IMR-90 (cell line): ENCODE measurements around the gene SNX27. TPM values are rescaled to one million over a fixed set of nuclear protein-coding genes. Genes with fewer than 3 reads are reported as not detected.

ENCODE experiments used
- ATAC-seq: fragments of 200-7000 bp; cut with Tn5 transposase; 2 replicates; pipeline ENCODE4 v1.9.1; 2020; ENCODE audit warnings: low read depth, mild to moderate bottlenecking, moderate library complexity
- BruUV-seq: library from RNA; stranded (reverse); fragments of 400-500 nt; replicated peaks from 2 replicates; lab custom pipeline; 2021; lab: Mats Ljungman, UMichigan
- CTCF ChIA-PET: fragments of 300-600 bp; formaldehyde crosslinking; extraction: SDS; loops from one replicate; lab custom pipeline; 2021; ENCODE audit warnings: antibody characterized with exemption; lab: Yijun Ruan, JAX
- POLR2A ChIA-PET: fragments of 300-600 bp; sonication (Branson Sonifier 250); formaldehyde crosslinking; loops from one replicate; lab custom pipeline; 2022; ENCODE audit warnings: antibody characterized with exemption; ENCODE audit not compliant: unreplicated experiment; lab: Charles Lee
- DNase-seq: peaks from one replicate; pipeline ENCODE4 v3.0.0; 2013
- H2AFZ ChIP-seq: replicated peaks from 2 replicates; pipeline ENCODE3; 2013; ENCODE audit warnings: low read length, mild to moderate bottlenecking; ENCODE audit not compliant: poor library complexity
- H2AK5ac ChIP-seq: 2 replicates; pipeline ENCODE4 v1.6.1; 2013; ENCODE audit warnings: low read depth, low read length, inconsistent platforms
- H2AK9ac ChIP-seq: replicated peaks from 2 replicates; pipeline ENCODE3; 2013; ENCODE audit warnings: mild to moderate bottlenecking, low read depth, low read length, moderate library complexity; ENCODE audit not compliant: poor library complexity
- H2BK120ac ChIP-seq: 2 replicates; pipeline ENCODE4 v1.6.1; 2013; ENCODE audit warnings: low read depth, low read length, inconsistent platforms
- H2BK15ac ChIP-seq: 3 replicates; pipeline ENCODE4 v1.6.1; 2013; ENCODE audit warnings: low read depth, low read length, inconsistent platforms
- H2BK20ac ChIP-seq: 2 replicates; pipeline ENCODE4 v1.6.1; 2013; ENCODE audit warnings: low read depth, mild to moderate bottlenecking, inconsistent platforms, low read length, moderate library complexity
- H2BK5ac ChIP-seq: 2 replicates; pipeline ENCODE4 v1.6.1; 2013; ENCODE audit warnings: mild to moderate bottlenecking, low read depth, low read length, inconsistent platforms; ENCODE audit not compliant: poor library complexity, severe bottlenecking
- H3K14ac ChIP-seq: replicated peaks from 2 replicates; pipeline ENCODE4 v1.6.1; 2013; ENCODE audit warnings: low read depth, low read length, inconsistent platforms
- H3K18ac ChIP-seq: 2 replicates; pipeline ENCODE4 v1.6.1; 2013; ENCODE audit warnings: low read depth, low read length, control low read depth
- H3K23ac ChIP-seq: 2 replicates; pipeline ENCODE4 v1.6.1; 2013; ENCODE audit warnings: low read depth, low read length, inconsistent platforms
- H3K27ac ChIP-seq: 2 replicates; pipeline ENCODE4 v1.5.1; 2013; ENCODE audit warnings: mild to moderate bottlenecking, control low read depth, low read length; ENCODE audit not compliant: insufficient read depth
- H3K27me3 ChIP-seq: 2 replicates; pipeline ENCODE4 v1.6.1; 2013; ENCODE audit warnings: low read length; ENCODE audit not compliant: control insufficient read depth, insufficient read depth
- H3K36me3 ChIP-seq: 2 replicates; pipeline ENCODE4 v1.6.1; 2013; ENCODE audit warnings: low read length, mixed read lengths; ENCODE audit not compliant: control insufficient read depth, insufficient read depth
- H3K4ac ChIP-seq: 2 replicates; pipeline ENCODE4 v1.6.1; 2013; ENCODE audit warnings: low read depth, low read length, inconsistent platforms
- H3K4me1 ChIP-seq: 2 replicates; pipeline ENCODE4 v1.6.1; 2013; ENCODE audit warnings: low read length, mixed read lengths; ENCODE audit not compliant: control insufficient read depth, insufficient read depth
- H3K4me2 ChIP-seq: 2 replicates; pipeline ENCODE4 v1.6.1; 2013; ENCODE audit warnings: low read depth, mild to moderate bottlenecking, control low read depth, low read length, moderate library complexity
- H3K4me3 ChIP-seq: 2 replicates; pipeline ENCODE4 v1.5.1; 2013; ENCODE audit warnings: low read depth, mild to moderate bottlenecking, control low read depth, low read length, moderate library complexity; ENCODE audit not compliant: insufficient read depth
- H3K56ac ChIP-seq: 2 replicates; pipeline ENCODE4 v1.6.1; 2013; ENCODE audit warnings: low read length, inconsistent platforms; ENCODE audit not compliant: insufficient read depth; ENCODE audit errors: extremely low read depth
- H3K79me1 ChIP-seq, 2 experiments: 2 replicates each; pipeline ENCODE4 v1.6.1; 2013; ENCODE audit warnings: low read length in 2 of 2, inconsistent platforms in 1 of 2, low read depth in 1 of 2
- H3K9ac ChIP-seq: 2 replicates; pipeline ENCODE4 v1.6.1; 2013; ENCODE audit warnings: low read depth, low read length, control low read depth
- H3K9me1 ChIP-seq: 2 replicates; pipeline ENCODE4 v1.6.1; 2013; ENCODE audit warnings: low read length, inconsistent platforms; ENCODE audit not compliant: insufficient read depth
- H3K9me3 ChIP-seq: 2 replicates; pipeline ENCODE4 v1.6.1; 2013; ENCODE audit warnings: low read length; ENCODE audit not compliant: control insufficient read depth, insufficient read depth
- H4K20me1 ChIP-seq: 2 replicates; pipeline ENCODE4 v1.6.1; 2013; ENCODE audit warnings: low read length, inconsistent platforms; ENCODE audit not compliant: insufficient read depth
- H4K5ac ChIP-seq: 2 replicates; pipeline ENCODE4 v1.6.1; 2013; ENCODE audit warnings: mild to moderate bottlenecking, low read depth, low read length, control low read depth
- H4K8ac ChIP-seq, 2 experiments: 2 replicates each; pipeline ENCODE4 v1.6.1; 2013; ENCODE audit warnings: low read depth in 2 of 2, low read length in 2 of 2, control low read depth in 1 of 2, inconsistent platforms in 1 of 2
- H4K91ac ChIP-seq: 2 replicates; pipeline ENCODE4 v1.6.1; 2013; ENCODE audit warnings: low read depth, low read length, inconsistent platforms; ENCODE audit not compliant: insufficient read depth
- BHLHE40 ChIP-seq: fragments of 150-350 bp; IDR thresholded peaks from 2 replicates; pipeline ENCODE4 v1.6.1; 2016; ENCODE audit warnings: mild to moderate bottlenecking, low read depth, low read length
- CEBPB ChIP-seq: IDR thresholded peaks from 2 replicates; pipeline ENCODE4 v1.6.1; 2012; ENCODE audit warnings: low read depth, low read length, improper control_type of control experiment
- CHD1 ChIP-seq: IDR thresholded peaks from 2 replicates; pipeline ENCODE4 v1.6.1; 2012; ENCODE audit warnings: low read depth, low read length, improper control_type of control experiment
- CTCF ChIP-seq: conservative IDR thresholded peaks from 2 replicates; pipeline ENCODE4 v1.5.1; 2012; ENCODE audit warnings: mild to moderate bottlenecking, low read depth, low read length, improper control_type of control experiment
- ELK1 ChIP-seq: fragments of 150-350 bp; IDR thresholded peaks from 2 replicates; pipeline ENCODE4 v1.6.1; 2016; ENCODE audit warnings: low read depth, mild to moderate bottlenecking, low read length, moderate library complexity, borderline replicate concordance
- FOS ChIP-seq: fragments of 150-350 bp; IDR thresholded peaks from 2 replicates; pipeline ENCODE4 v1.6.1; 2016; ENCODE audit warnings: low read depth, low read length
- MAFK ChIP-seq: IDR thresholded peaks from 2 replicates; pipeline ENCODE4 v1.6.1; 2012; ENCODE audit warnings: low read depth, low read length, improper control_type of control experiment
- MAZ ChIP-seq: IDR thresholded peaks from 2 replicates; pipeline ENCODE4 v1.6.1; 2012; ENCODE audit warnings: low read depth, mild to moderate bottlenecking, low read length, improper control_type of control experiment, moderate library complexity, borderline replicate concordance
- NFE2L2 ChIP-seq: fragments of 150-350 bp; IDR thresholded peaks from 2 replicates; pipeline ENCODE4 v1.6.1; 2016; ENCODE audit warnings: low read depth, mild to moderate bottlenecking, low read length
- POLR2A ChIP-seq: IDR thresholded peaks from 2 replicates; pipeline ENCODE4 v1.6.1; 2012; ENCODE audit warnings: mild to moderate bottlenecking, low read depth, low read length
- RAD21 ChIP-seq: IDR thresholded peaks from 2 replicates; pipeline ENCODE4 v1.6.1; 2012; ENCODE audit warnings: low read length, improper control_type of control experiment
- RCOR1 ChIP-seq: IDR thresholded peaks from 2 replicates; pipeline ENCODE4 v1.6.1; 2012; ENCODE audit warnings: mild to moderate bottlenecking, low read length, improper control_type of control experiment; ENCODE audit not compliant: insufficient replicate concordance
- RFX5 ChIP-seq: IDR thresholded peaks from 2 replicates; pipeline ENCODE4 v1.8.0; 2012; ENCODE audit warnings: low read depth, mild to moderate bottlenecking, low read length, moderate library complexity
- USF2 ChIP-seq: fragments of 150-350 bp; IDR thresholded peaks from 2 replicates; pipeline ENCODE4 v1.6.1; 2017; ENCODE audit warnings: mild to moderate bottlenecking, antibody characterized with exemption, low read length, low read depth
- WGBS, 2 experiments: methylation state at CpG; one replicate each; pipeline versions ENCODE4 v1.1.5 to v1.1.7; 2013; ENCODE audit warnings: missing lambda C conversion rate in 2 of 2; ENCODE audit not compliant: insufficient read length in 1 of 2; ENCODE audit errors: extremely low coverage in 2 of 2; 5-methylcytosine and 5-hydroxymethylcytosine counted together
- dilution Hi-C: fragments of 300-500 bp; cut with HindIII; formaldehyde crosslinking; loops from one replicate; pipeline ENCODE4 v1.14.3; 2018; ENCODE audit warnings: low sequenced_read_pairs; ENCODE audit not compliant: unreplicated experiment
- in situ Hi-C: fragments of 300-500 bp; cut with MboI; formaldehyde crosslinking; loops from 3 replicates; pipeline ENCODE4 v1.14.3; 2019; ENCODE audit warnings: low sequenced_read_pairs, inconsistent platforms, mixed read lengths
- intact Hi-C: fragments of 100-400 bp; cut with micrococcal nuclease; formaldehyde crosslinking; loops from 2 replicates; pipeline ENCODE4 v1.10.0; 2022
- polyA plus RNA-seq, 3 experiments: library from polyadenylated mRNA; depleted of rRNA; stranded (reverse); fragments of >200 nt; gene quantifications; 2 replicates each; pipeline ENCODE4 v1.2.3, GENCODE V29; 2012; ENCODE audit warnings: low replicate concordance in 1 of 3
- total RNA-seq: library from RNA; depleted of rRNA; stranded (reverse); fragments of >200 nt; gene quantifications from 2 replicates; pipeline ENCODE4 v1.2.3, GENCODE V29; 2012

SNX27 gene
- total and polyA plus RNA-seq, 2 of the 4 experiments (the other 2 are of a cell fraction), result 12.3 to 25.6 TPM

GRCh38 chr1:151606857-151607256 lies 5.0 kb upstream of the SNX27 start:
- H2BK120ac ChIP-seq, result 0 out of 2 replicates have a peak overlapping the region, but pooled peaks have one; percentile 0
- H3K9ac ChIP-seq, result no peak overlapping the region
- no peak overlapping the region for H2BK20ac ChIP-seq
- CTCF ChIA-PET, result no interaction called here
- H4K91ac ChIP-seq, result no peak overlapping the region
- peaks cover 9% of the 10 kb centered on the region; the same call in 1 of the 2 replicates for H3K9me1 ChIP-seq
- no peak overlapping the region for H3K56ac ChIP-seq
- no peak overlapping the region for H2AK9ac ChIP-seq
- H3K4me2 ChIP-seq, result no peak overlapping the region
- no peak overlapping the region for H2BK5ac ChIP-seq
- no TSS peak for BruUV-seq
- no peak overlapping the region for H3K18ac ChIP-seq
- WGBS, 2 experiments, result 83% methylated on average over 2 of the region's 3 CpGs; no CpG with 5 or more reads in 1 of the 2 experiments
- in situ Hi-C loops (no loop called here), intact Hi-C loops (no loop called here), dilution Hi-C loops (no loop called here)
- peaks cover 0 to 5% of the 10 kb centered on the region in 2 experiments; a peak in 1 of 4 replicates for H3K79me1 ChIP-seq
- no peak overlapping the region for H4K8ac ChIP-seq
- H4K20me1 ChIP-seq, result no peaks in the 10 kb centered on the region
- no peak overlapping the region for H3K23ac ChIP-seq
- no peak for TF ChIP-seq FOS
- TF ChIP-seq CTCF, result no peak
- TF ChIP-seq BHLHE40, result no peak
- TF ChIP-seq USF2, result no peak
- TF ChIP-seq MAZ, result no peak
- TF ChIP-seq POLR2A, result no peak
- no peak for TF ChIP-seq RFX5
- no peak for TF ChIP-seq RAD21
- no peak for TF ChIP-seq RCOR1
- no peak for TF ChIP-seq NFE2L2
- TF ChIP-seq CEBPB, result no peak
- TF ChIP-seq MAFK, result no peak
- no peak for TF ChIP-seq ELK1
- no peak for TF ChIP-seq CHD1
- no peak overlapping the region for H3K27ac ChIP-seq
- no peak overlapping the region for H3K4ac ChIP-seq
- H2AK5ac ChIP-seq, result no peak overlapping the region
- H2BK15ac ChIP-seq, result no peak overlapping the region
- POLR2A ChIA-PET, result no interaction called here
- no peaks in the 10 kb centered on the region for H3K27me3 ChIP-seq
- H2AFZ ChIP-seq, result no peak overlapping the region
- no peaks in the 10 kb centered on the region for H3K9me3 ChIP-seq
- H3K14ac ChIP-seq, result no peak overlapping the region
- ATAC-seq (no peak), DNase-seq (no peak)
- no peak overlapping the region for H3K4me3 ChIP-seq
- H3K36me3 ChIP-seq, result no peaks in the 10 kb centered on the region
- H4K5ac ChIP-seq, result no peak overlapping the region
- peaks cover 7% of the 10 kb centered on the region for H3K4me1 ChIP-seq
